AG09309 (cell line): ENCODE measurements around the gene GRIN2D.
"Not testable (repeated sequence)": the region's sequence is repeated elsewhere in the genome, so short reads cannot be mapped to it uniquely, and the experiment has no call there.

Source experiments
- DNase-seq: peaks from one replicate; pipeline ENCODE4 v3.0.0-alpha.2; 2010; ENCODE audit warnings: low read depth
- H3K4me3 ChIP-seq: 2 replicates; pipeline ENCODE4 v1.5.1; 2011; ENCODE audit warnings: mild to moderate bottlenecking, low read depth, low read length, moderate library complexity; ENCODE audit not compliant: control insufficient read depth
- TF ChIP-seq, protein P1 (sequence below): IDR thresholded peaks from 2 replicates; pipeline ENCODE4 v1.5.1; 2011; ENCODE audit warnings: mild to moderate bottlenecking, low read depth, low read length, inconsistent platforms; ENCODE audit not compliant: insufficient read depth, control insufficient read depth; ENCODE audit errors: missing control alignments

Gene GRIN2D

GRCh38 chr19:48368936-48369335, 24.5 kb upstream of the GRIN2D start:
- no peak overlapping the region for H3K4me3 ChIP-seq
- DNase-seq, result no peak
- TF ChIP-seq, protein P1, sequence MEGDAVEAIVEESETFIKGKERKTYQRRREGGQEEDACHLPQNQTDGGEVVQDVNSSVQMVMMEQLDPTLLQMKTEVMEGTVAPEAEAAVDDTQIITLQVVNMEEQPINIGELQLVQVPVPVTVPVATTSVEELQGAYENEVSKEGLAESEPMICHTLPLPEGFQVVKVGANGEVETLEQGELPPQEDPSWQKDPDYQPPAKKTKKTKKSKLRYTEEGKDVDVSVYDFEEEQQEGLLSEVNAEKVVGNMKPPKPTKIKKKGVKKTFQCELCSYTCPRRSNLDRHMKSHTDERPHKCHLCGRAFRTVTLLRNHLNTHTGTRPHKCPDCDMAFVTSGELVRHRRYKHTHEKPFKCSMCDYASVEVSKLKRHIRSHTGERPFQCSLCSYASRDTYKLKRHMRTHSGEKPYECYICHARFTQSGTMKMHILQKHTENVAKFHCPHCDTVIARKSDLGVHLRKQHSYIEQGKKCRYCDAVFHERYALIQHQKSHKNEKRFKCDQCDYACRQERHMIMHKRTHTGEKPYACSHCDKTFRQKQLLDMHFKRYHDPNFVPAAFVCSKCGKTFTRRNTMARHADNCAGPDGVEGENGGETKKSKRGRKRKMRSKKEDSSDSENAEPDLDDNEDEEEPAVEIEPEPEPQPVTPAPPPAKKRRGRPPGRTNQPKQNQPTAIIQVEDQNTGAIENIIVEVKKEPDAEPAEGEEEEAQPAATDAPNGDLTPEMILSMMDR, result no peak

DNA sequence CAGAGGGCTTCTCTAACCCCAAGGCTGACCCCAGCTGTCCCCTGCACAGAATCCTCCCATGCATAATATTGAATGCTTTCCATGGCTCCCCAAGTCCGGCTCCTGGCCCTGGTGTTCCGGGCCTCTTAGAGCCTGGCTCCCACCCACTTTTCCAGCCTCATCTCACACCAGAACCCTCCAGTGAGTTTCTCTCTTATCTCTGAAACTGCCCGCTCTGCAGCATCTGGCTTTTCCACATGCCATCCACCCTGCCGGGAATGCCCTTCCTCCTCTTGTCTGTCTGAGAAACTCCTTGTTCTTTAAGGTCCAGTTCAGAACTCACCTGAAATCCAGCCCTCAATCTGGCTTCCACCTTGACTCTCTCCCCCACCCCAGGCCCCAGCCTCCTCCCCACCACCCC, 22.5 kb upstream of the GRIN2D start:
- TF ChIP-seq, protein P1, result no peak
- no peak overlapping the region for H3K4me3 ChIP-seq
- no peak for DNase-seq

DNA sequence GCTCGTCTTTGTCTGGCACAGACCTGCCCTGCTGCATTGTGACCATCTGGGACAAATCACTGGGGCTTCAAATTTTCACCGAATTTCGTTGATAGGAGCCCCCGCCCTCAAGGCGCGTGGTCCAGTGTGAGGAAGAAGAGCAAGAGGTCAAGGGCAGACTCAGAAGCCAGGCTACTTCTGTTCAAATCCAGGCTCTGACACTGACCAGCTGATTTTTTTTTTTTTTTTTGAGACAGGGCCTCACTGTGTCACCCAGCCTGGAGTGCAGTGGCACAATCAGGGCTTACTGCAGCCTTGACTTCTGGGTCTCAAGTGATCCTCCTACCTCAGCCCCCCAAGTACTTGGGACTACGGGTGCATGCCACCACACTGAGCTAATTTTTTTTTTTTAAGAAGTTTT, 22.1 kb upstream of the GRIN2D start:
- DNase-seq, result no peak
- no peak overlapping the region for H3K4me3 ChIP-seq
- TF ChIP-seq, protein P1, result no peak

DNA sequence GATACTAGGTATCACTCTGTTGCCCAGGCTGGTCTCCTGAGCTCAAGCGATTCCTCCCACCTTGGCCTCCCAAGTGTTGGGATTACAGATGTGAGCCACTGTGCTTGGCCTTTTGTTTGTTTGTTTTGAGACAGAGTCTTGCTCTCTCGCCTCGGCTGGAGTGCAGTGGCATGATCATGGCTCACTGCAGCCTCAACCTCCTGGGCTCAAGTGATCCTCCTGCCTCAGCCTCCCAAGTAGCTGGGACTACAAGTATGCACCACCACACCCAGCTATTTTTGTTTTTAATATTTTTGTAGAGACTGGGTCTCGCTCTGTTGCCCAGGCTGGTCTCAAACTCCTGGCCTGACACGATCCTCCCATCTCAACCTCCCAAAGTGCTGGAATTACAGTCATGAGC, 21.7 kb upstream of the GRIN2D start:
- DNase-seq, H3K4me3 ChIP-seq: not testable (repeated sequence)

GRCh38 chr19:48372904-48373303, 20.6 kb upstream of the GRIN2D start:
- no peak for DNase-seq
- TF ChIP-seq, protein P1, result no peak
- no peak overlapping the region for H3K4me3 ChIP-seq

- DNase-seq, result no peak
- TF ChIP-seq, protein P1, result no peak
- H3K4me3 ChIP-seq, result no peak overlapping the region
Observed at GRCh38 chr19:48373567-48373966, 19.9 kb upstream of the GRIN2D start.

DNA sequence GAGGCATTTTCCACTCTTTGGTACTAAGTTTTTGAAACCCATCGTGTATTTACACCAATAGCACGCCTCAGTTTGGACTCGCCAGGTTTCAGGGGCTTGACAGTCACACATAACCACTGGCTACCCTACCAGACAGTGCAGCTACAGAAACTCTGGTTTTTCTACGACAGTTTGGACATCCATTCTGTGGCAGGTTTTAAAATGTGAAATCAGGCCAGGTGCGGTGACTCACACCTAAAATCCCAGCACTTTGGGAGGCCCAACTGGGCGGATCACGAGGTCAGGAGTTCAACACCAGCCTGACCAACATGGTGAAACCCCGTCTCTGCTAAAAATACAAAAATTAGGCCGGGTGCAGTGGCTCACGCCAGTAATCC, 15.3 kb upstream of the GRIN2D start:
- DNase-seq, result no peak
- TF ChIP-seq, protein P1, result no peak
- H3K4me3 ChIP-seq, result no peak overlapping the region
